T-helper 2 cell treated with Interferon-gamma antibody and Interleukin-4, amounts not matched to agents 5 μg/mL and 100 μg/mL, for 36 hours (primary cell): ENCODE data around the gene POLK.
"Not testable (repeated sequence)": the region's sequence is repeated elsewhere in the genome, so short reads cannot be mapped to it uniquely, and the experiment has no call there.

Source experiments
- DNase-seq: peaks from one replicate; pipeline ENCODE4 v3.0.0; 2021; ENCODE audit warnings: low spot score
- H3K27ac Mint-ChIP-seq: one replicate; pipeline ENCODE4 v1.8.0; 2021; ENCODE audit warnings: mild to moderate bottlenecking, mixed read lengths
- H3K27me3 Mint-ChIP-seq: one replicate; pipeline ENCODE4 v1.8.0; 2021; ENCODE audit warnings: low read depth, mixed read lengths
- H3K36me3 Mint-ChIP-seq: one replicate; pipeline ENCODE4 v1.8.0; 2021; ENCODE audit warnings: low read depth, mixed read lengths
- H3K4me1 Mint-ChIP-seq: one replicate; pipeline ENCODE4 v1.8.0; 2021; ENCODE audit warnings: low read depth, mixed read lengths
- H3K4me3 Mint-ChIP-seq: one replicate; pipeline ENCODE4 v1.8.0; 2022; ENCODE audit warnings: mild to moderate bottlenecking, moderate library complexity, mixed read lengths
- H3K9me3 Mint-ChIP-seq: one replicate; pipeline ENCODE4 v1.8.0; 2021; ENCODE audit warnings: mixed read lengths

The POLK gene

DNA sequence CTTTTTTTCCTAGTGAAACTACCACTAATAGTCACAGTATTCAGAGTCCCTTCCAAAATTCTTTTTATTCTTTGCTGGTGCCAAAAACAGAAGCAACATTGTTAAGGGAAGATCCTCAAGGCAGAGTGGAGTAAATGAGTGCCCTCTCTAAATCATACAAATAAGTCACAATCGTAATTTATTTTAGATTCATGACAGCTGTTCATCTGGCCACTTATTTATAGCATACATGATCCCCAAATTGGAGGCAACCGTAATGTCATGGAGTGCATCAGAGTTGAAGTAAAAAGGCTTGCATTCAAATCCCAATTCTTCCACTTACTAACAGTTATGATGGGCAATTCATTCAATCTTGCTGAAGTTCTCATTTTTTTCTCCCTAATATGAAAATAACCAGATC, 33.4 kb downstream of the POLK start:
- Mint-ChIP-seq H3K27ac (no peak overlapping the region), H3K9me3 (no peaks in the 10 kb centered on the region), H3K4me3 (no peak overlapping the region), H3K27me3 (no peaks in the 10 kb centered on the region), H3K4me1 (peaks cover 1% of the 10 kb centered on the region), H3K36me3 (peaks cover 13% of the 10 kb centered on the region)
- DNase-seq: no peak

DNA sequence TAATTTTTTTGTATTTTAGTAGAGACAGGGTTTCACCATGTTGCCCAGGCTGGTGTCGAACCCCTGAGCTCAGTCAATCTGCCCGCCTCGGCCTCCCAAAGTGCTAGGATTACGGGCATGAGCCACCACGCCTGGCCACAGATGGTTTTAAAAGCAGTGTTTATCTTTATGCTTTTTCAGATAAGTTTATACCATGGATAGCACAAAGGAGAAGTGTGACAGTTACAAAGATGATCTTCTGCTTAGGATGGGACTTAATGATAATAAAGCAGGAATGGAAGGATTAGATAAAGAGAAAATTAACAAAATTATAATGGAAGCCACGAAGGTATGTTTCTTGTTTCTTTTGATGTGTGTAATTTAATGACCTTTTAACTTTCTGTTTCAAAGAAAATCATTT, 35.1 kb downstream of the POLK start:
- H3K4me3 Mint-ChIP-seq: no peak overlapping the region
- no peaks in the 10 kb centered on the region for H3K27me3 Mint-ChIP-seq
- no peaks in the 10 kb centered on the region for H3K9me3 Mint-ChIP-seq
- peaks cover 24% of the 10 kb centered on the region for H3K36me3 Mint-ChIP-seq
- no peak for DNase-seq
- H3K4me1 Mint-ChIP-seq: peaks cover 1% of the 10 kb centered on the region
- H3K27ac Mint-ChIP-seq: no peak overlapping the region

DNA sequence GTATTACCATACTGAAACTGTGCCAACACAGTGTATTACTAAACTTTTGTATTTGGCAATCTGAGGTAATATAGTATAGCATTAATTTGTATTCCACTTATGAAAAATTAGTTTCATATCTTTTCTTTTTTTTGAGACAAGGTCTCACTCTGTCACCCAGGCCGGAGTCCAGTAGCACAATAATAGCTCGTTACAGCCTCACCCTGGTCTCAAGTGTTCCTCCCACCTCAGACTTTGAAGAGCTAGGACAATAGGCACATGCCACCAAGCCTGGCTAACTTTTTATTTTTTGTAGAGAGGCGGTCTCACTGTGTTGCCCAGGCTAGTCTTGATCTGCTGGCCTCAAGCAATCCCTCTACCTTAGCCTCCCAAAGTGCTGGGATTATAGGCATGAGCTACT, 36.1 kb downstream of the POLK start:
- H3K36me3 Mint-ChIP-seq: peaks cover 30% of the 10 kb centered on the region
- H3K9me3 Mint-ChIP-seq: no peaks in the 10 kb centered on the region
- no peak overlapping the region for H3K27ac Mint-ChIP-seq

DNA sequence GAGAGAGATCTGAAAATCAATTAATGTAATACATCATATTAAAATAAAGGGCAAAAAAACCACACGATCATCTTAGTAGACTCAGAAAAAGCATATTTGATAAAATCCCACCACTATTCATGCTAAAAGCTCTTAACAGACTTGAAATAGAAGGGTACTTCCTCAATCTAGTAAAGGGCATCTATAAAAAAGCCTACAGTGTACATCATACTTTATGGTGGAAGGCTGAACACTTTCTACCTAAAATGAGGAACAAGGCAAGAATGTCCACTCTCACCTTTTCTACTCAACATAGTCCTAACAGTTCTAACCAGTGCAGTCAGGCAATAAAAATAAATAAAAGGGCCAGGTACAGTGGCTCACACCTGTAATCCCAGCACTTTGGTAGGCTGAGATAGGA, 38.9 kb downstream of the POLK start:
- Mint-ChIP-seq H3K4me1 (no peaks in the 10 kb centered on the region), H3K4me3 (no peak overlapping the region)

More for the DNA sequence above, 36.1 kb downstream of the POLK start:
- Mint-ChIP-seq H3K27me3 (no peaks in the 10 kb centered on the region), H3K4me1 (peaks cover 1% of the 10 kb centered on the region), H3K4me3 (no peak overlapping the region)
- no peak for DNase-seq

DNA sequence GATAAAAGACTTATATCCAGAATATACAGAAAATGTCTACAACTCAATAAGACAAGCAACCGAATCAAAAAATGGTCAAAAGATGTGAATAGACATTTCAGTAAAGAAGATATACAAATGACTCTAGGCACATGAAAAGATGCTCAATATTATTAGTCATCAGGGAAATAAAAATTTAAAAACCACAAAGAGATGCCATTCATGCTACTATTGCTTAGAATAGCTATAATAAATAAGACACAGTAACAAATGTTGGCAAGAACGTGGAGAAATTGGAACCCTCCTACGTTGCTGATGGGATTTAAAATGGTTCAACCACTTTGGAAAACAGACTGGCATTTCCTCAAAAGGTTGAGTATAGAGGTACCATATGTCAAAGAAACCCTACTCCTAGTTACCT, 39.8 kb downstream of the POLK start:
- H3K9me3 Mint-ChIP-seq: no peaks in the 10 kb centered on the region
- no peak overlapping the region for H3K4me3 Mint-ChIP-seq

More for the DNA sequence above, 38.9 kb downstream of the POLK start:
- Mint-ChIP-seq H3K27ac (no peak overlapping the region), H3K9me3 (no peaks in the 10 kb centered on the region), H3K27me3 (no peaks in the 10 kb centered on the region), H3K36me3 (peaks cover 44% of the 10 kb centered on the region)
- DNase-seq: no peak

DNA sequence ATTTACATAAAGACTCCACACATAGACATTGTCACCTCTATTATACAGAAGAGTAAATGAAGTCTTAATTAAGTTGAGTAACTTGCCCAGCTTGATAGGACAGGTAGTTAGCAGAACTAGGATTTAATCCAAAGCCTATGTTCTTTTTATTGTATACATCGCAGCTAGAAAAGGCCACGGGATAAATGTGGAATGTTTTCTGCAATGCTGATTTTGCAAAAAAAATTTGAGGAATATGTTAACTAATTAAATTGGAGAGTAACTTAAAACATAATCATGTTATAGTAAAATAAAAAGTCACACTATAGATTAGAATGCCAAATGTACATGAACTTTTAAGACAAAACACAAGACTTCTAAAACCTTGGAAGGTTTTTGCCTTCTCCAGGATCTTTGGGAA, 41.1 kb downstream of the POLK start:
- Mint-ChIP-seq H3K9me3 (peaks cover 5% of the 10 kb centered on the region), H3K4me1 (peaks cover 3% of the 10 kb centered on the region), H3K4me3 (no peak overlapping the region), H3K27me3 (no peaks in the 10 kb centered on the region), H3K27ac (no peak overlapping the region), H3K36me3 (peaks cover 60% of the 10 kb centered on the region)
- no peak for DNase-seq

More for the DNA sequence above, 39.8 kb downstream of the POLK start:
- Mint-ChIP-seq H3K27me3 (no peaks in the 10 kb centered on the region), H3K27ac (no peak overlapping the region), H3K4me1 (no peaks in the 10 kb centered on the region), H3K36me3 (peaks cover 50% of the 10 kb centered on the region)
- no peak for DNase-seq

DNA sequence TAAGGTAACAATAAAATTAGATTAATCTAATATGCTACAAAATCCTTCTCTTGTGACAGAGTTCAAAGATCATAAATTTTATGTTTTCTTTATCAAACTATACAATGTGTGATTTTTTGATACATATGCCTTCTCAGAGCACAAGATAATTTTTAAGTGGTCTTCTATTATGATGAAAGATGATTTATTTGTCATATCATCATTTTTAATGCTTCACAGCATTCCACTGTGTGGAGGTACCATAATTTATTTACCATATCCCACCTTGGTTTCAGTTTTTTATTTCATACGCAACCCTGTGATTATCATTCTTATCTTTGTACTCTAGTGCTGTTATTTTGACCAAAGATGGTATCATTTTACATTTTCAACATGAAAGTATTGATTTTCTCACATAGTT, 41.7 kb downstream of the POLK start:
- H3K36me3 Mint-ChIP-seq: peaks cover 65% of the 10 kb centered on the region
- H3K27ac Mint-ChIP-seq: no peak overlapping the region
- no peak overlapping the region for H3K4me3 Mint-ChIP-seq
- no peak for DNase-seq
- peaks cover 5% of the 10 kb centered on the region for H3K9me3 Mint-ChIP-seq
- no peaks in the 10 kb centered on the region for H3K27me3 Mint-ChIP-seq
- peaks cover 3% of the 10 kb centered on the region for H3K4me1 Mint-ChIP-seq

DNA sequence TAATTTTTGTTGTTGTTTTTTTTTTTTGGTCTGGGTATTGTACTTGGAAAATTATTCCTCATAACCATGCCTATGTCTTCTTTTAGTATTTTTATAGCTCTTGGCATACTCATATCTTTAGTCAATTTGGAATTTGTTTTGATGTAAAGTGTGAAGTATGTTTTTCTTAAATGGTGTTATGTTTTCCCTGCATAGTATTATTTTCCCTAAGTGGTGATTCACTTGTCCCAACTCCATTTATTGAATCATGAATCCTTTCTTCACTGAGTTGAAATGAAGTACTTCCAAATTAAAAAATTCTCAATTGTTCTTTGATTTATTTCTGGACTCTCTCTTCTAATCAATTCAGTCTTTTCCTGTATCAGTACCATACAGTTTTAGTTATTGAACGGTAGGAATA, 46.5 kb downstream of the POLK start:
- peaks cover 76% of the 10 kb centered on the region for H3K36me3 Mint-ChIP-seq

DNA sequence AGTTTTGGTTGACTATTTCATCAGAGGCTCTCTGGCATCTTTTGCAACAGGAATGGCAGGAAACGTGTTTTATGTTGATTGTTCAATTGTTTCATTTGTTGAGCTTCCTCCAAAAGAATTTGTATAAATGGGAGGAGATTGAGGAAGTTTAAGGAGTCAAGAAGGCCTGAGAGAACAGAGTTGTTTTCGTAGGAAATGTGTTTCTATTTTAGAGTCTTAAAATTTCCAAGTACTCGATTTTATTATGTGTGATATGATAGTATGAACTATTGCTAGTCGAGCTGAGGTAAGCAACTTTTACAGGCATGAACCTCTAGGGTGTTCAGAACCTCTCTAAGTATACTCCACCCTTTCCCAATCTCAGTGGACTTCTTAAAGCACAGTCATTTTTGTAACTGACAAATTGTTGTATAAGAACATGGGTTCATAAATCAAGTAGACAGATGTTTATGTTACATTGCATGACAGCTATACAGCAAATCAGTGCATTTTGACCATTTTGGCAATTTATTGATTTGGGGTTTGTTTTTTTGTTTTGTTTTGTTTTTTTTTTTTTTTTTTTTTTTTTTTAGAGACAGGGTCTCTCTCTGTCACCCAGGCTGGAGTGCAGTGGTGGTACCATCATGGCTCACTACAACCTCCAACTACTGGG, 47.4 kb downstream of the POLK start:
- DNase-seq: no peak
- Mint-ChIP-seq H3K27ac (no peak overlapping the region), H3K4me1 (peaks cover 11% of the 10 kb centered on the region), H3K9me3 (peaks cover 40% of the 10 kb centered on the region), H3K4me3 (no peak overlapping the region), H3K27me3 (no peaks in the 10 kb centered on the region), H3K36me3 (peaks cover 77% of the 10 kb centered on the region)

More for the DNA sequence above, 46.5 kb downstream of the POLK start:
- Mint-ChIP-seq H3K27me3 (no peaks in the 10 kb centered on the region), H3K9me3 (peaks cover 31% of the 10 kb centered on the region), H3K4me1 (peaks cover 11% of the 10 kb centered on the region), H3K4me3 (no peak overlapping the region), H3K27ac (no peak overlapping the region)
- DNase-seq: no peak

DNA sequence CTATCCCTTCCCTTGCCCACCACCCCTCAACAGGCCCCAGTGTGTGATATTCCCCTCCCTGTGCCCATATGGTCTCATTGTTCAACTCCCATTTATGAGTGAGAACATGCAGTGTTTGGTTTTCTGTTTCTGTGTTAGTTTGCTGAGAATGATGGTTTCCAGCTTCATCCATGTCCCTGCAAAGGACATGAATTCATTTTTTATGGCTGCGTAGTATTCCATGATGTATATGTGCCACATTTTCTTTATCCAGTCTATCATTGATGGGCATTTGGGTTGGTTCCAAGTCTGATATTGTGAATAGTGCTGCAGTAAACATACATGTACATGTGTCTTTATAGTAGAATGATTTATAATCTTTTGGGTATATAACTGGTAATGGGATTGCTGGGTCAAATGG, 49.0 kb downstream of the POLK start:
- H3K4me3 Mint-ChIP-seq, DNase-seq, H3K27ac Mint-ChIP-seq, H3K27me3 Mint-ChIP-seq: not testable (repeated sequence)
- H3K9me3 Mint-ChIP-seq: peaks cover 55% of the 10 kb centered on the region
- H3K36me3 Mint-ChIP-seq: peaks cover 82% of the 10 kb centered on the region
- peaks cover 12% of the 10 kb centered on the region for H3K4me1 Mint-ChIP-seq

DNA sequence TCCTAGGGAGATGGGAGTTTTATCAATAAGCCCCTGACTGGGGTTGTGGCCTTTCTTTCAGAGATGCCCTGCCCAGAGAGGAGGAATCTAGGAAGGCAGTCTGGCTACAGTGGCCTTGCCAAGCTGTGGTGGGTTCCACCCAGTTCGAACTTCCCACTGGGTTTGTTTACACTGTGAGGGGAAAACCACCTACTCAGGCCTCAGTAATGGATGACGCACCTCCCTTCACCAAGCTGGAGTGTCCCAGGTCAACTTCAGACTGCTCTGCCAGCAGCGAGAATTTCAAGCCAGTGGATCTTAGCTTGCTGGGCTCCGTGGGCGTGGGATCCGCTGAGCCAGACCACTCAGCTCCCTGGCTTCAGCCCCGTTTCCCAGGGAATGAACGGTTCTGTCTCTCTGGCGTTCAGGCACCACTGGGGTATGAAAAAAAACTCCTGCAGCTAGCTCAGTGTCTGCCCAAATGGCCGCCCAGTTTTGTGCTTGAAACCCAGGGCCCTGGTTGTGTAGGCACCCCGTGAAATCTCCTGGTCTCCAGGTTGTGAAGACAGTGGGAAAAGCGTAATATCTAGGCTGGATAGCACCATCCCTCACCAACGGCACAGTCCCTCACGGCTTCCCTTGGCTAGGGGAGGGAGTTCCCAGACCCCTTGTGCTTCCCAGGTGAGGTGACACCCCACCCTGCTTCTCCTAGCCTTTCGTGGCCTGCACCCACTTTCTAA, 54.5 kb downstream of the POLK start:
- Mint-ChIP-seq H3K27ac (peak overlapping the region; percentile 86), H3K36me3 (peaks cover 65% of the 10 kb centered on the region), H3K4me1 (peaks cover 33% of the 10 kb centered on the region), H3K4me3 (peak overlapping the region; percentile 71), H3K9me3 (peaks cover 42% of the 10 kb centered on the region)
- not testable (repeated sequence) for H3K27me3 Mint-ChIP-seq
- DNase-seq: peak; percentile 17

DNA sequence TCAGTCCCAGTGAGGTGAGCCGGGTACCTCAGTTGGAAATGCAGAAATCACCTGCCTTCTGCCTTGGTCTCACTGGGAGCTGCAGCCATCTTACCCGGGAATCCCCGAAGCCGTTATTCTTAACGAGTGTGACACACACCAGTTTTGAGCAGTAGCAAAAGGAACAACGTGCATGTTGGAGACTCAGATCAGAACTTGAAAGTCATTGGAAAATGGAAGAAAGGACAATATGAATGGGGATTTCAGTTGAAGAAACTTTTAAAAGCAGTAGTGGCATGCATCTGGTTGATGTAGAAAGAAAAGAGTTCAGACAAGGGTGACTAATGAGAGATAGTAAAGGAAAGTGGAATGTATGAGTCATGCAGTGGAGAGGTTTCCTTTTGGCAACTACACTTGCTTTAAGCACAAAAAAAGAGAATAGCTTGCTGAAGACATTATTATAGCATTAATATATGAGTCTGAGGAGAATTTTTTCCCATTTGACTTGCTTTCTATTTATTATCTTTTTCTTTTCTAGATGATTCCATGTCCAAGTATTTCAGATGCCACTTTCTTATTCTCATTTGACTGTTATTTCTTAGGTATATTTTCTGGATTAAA, 55.1 kb downstream of the POLK start:
- Mint-ChIP-seq H3K36me3 (peaks cover 62% of the 10 kb centered on the region), H3K9me3 (peaks cover 37% of the 10 kb centered on the region), H3K4me1 (peaks cover 34% of the 10 kb centered on the region), H3K27ac (peak overlapping the region; percentile 86), H3K4me3 (peak overlapping the region; percentile 71), H3K27me3 (no peaks in the 10 kb centered on the region)
- peak; percentile 77 for DNase-seq

DNA sequence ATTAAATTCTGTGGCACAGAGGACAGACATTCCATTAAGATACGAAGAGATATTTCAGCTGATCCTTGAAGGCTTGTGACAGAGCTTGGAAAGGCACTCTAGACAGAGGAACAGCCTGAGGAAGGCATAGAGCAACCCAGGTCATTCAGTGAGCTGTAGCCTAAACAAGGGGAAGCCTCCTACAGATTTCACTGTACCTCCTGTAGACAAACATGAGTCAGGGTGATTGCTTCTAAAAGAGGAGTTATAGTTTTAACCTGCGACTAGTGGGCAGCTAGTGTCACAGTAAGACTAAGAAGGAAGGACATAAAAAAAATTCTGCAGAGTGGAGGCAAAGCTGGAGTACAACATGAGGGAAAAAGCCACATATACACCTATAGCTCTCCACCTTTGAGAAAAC, 56.0 kb downstream of the POLK start:
- H3K4me3 Mint-ChIP-seq: peak overlapping the region; percentile 55
- peaks cover 35% of the 10 kb centered on the region for H3K4me1 Mint-ChIP-seq

DNA sequence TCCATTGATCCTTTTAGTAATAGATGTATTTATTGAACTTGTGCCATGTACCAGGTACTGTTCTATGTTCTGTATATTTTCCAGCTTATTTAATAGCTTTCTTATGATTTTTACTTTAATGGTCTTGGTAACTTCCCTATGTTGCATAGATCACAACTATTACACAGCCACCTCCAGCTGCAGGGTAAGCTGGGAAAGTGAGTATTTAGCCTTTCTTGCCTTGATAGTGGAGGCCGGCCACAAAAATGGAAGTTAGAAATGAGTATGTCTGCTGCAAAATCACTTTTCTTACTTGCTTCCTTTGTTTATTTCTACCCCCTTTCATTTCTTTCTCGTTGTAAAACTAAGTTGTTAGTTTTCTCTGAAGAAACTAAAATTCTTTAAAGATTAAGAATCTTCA, 56.5 kb downstream of the POLK start:
- peaks cover 35% of the 10 kb centered on the region for H3K4me1 Mint-ChIP-seq
- peaks cover 53% of the 10 kb centered on the region for H3K36me3 Mint-ChIP-seq
- H3K9me3 Mint-ChIP-seq: peaks cover 24% of the 10 kb centered on the region
- peak; percentile 16 for DNase-seq
- peak overlapping the region; percentile 38 for H3K27ac Mint-ChIP-seq
- H3K4me3 Mint-ChIP-seq: no peak overlapping the region
- no peaks in the 10 kb centered on the region for H3K27me3 Mint-ChIP-seq

More for the DNA sequence above, 56.0 kb downstream of the POLK start:
- H3K9me3 Mint-ChIP-seq: peaks cover 28% of the 10 kb centered on the region
- H3K27ac Mint-ChIP-seq: peak overlapping the region; percentile 86
- no peaks in the 10 kb centered on the region for H3K27me3 Mint-ChIP-seq
- DNase-seq: peak; percentile 36
- H3K36me3 Mint-ChIP-seq: peaks cover 56% of the 10 kb centered on the region
